Spleen (tissue), 11 donors: ENCODE measurements around the gene ZDHHC24. TPM values are rescaled to one million over a fixed set of nuclear protein-coding genes. Genes with fewer than 3 reads are reported as not detected.
A peak's percentile ranks its signal among the peaks of the same experiment; 100 is the strongest.

Experiments used
- DNase-seq: peaks from one replicate; pipeline ENCODE4 v3.0.0-alpha.2; 2020
- H3K27ac ChIP-seq, 8 donors: fragments of 200-600 bp; sonication (generic) in 7 of 8; 1 replicate in 4 of 8; 2 replicates in 4 of 8; pipeline versions ENCODE4 v1.5.0 to v1.8.0; 2016 to 2021; ENCODE audit warnings: inconsistent platforms in 4 of 8, mild to moderate bottlenecking in 4 of 8, moderate library complexity in 1 of 8
- H3K27me3 ChIP-seq, 7 donors: fragments of 200-600 bp; sonication (generic) in 6 of 7; replicated peaks in 1 of 7; 1 replicate in 4 of 7; 2 replicates in 3 of 7; pipeline versions ENCODE4 v1.5.0 to v1.8.0; 2016 to 2021; ENCODE audit warnings: inconsistent platforms in 3 of 7, mild to moderate bottlenecking in 1 of 7
- H3K36me3 ChIP-seq, 6 donors: fragments of 200-600 bp; sonication (generic) in 5 of 6; 1 replicate in 4 of 6; 2 replicates in 2 of 6; pipeline versions ENCODE4 v1.5.0 to v1.8.0; 2016 to 2021; ENCODE audit warnings: inconsistent platforms in 2 of 6
- H3K4me1 ChIP-seq, 6 donors: fragments of 200-600 bp; sonication (generic) in 5 of 6; 1 replicate in 3 of 6; 2 replicates in 3 of 6; pipeline versions ENCODE4 v1.5.0 to v1.8.0; 2016 to 2021; ENCODE audit warnings: inconsistent platforms in 3 of 6
- H3K4me3 ChIP-seq, 8 donors: fragments of 200-600 bp; sonication (generic) in 7 of 8; 1 replicate in 4 of 8; 2 replicates in 4 of 8; pipeline versions ENCODE4 v1.5.0 to v1.8.0; 2016 to 2021; ENCODE audit warnings: inconsistent platforms in 4 of 8, mild to moderate bottlenecking in 4 of 8, moderate library complexity in 2 of 8
- H3K9me3 ChIP-seq, 8 donors: fragments of 200-600 bp; sonication (generic) in 7 of 8; 1 replicate in 4 of 8; 2 replicates in 4 of 8; pipeline versions ENCODE4 v1.5.0 to v1.8.0; 2016 to 2021; ENCODE audit warnings: inconsistent platforms in 4 of 8
- CTCF ChIP-seq, 11 experiments: fragments of 200-600 bp in 7 of 11; fragments of 450-650 bp in 4 of 11; sonication (generic) in 4 of 11; IDR thresholded peaks in 8 of 11; conservative IDR thresholded peaks in 3 of 11; 1 replicate in 7 of 11; 2 replicates in 4 of 11; pipeline versions ENCODE4 v1.4.0 to v1.8.0; 2016 to 2021; ENCODE audit warnings: antibody characterized with exemption in 11 of 11, inconsistent platforms in 4 of 11, mild to moderate bottlenecking in 1 of 11
- POLR2A ChIP-seq, 3 donors: fragments of 450-650 bp; IDR thresholded peaks; one replicate each; pipeline ENCODE4 v1.5.1; 2017; ENCODE audit warnings: antibody characterized with exemption in 3 of 3, mild to moderate bottlenecking in 1 of 3
- POLR2AphosphoS5 ChIP-seq, 3 donors: sonication (generic); formaldehyde crosslinking; IDR thresholded peaks; one replicate each; pipeline ENCODE4 v1.5.1; 2017; ENCODE audit warnings: antibody characterized with exemption in 3 of 3
- WGBS, 5 donors: extraction: QIAGEN DNeasy Blood & Tissue Kit in 3 of 5; methylation state at CpG; one replicate each; pipeline versions ENCODE4 v1.1.5 to v1.1.7; 2013 to 2018; 5-methylcytosine and 5-hydroxymethylcytosine counted together
- intact Hi-C: fragments of 100-400 bp; cut with DNase I; formaldehyde crosslinking; loops from one replicate; pipeline ENCODE4 v1.15.0; 2023; ENCODE audit warnings: low total_unique reads
- polyA plus RNA-seq, 3 donors: library from polyadenylated mRNA; stranded (reverse); fragments of 200-250 nt; gene quantifications; one replicate each; pipeline ENCODE4 v1.2.1, GENCODE V29; 2013
- total RNA-seq, 7 donors: library from RNA; depleted of rRNA in 3 of 7; stranded (reverse); fragments of >200 nt in 3 of 7; fragmentation: NEBNext Ultra II Directional in 4 of 7; extraction: Animal tissue kit (Norgen Biotek cat#: 25700) in 4 of 7; gene quantifications; one replicate each; pipeline versions ENCODE4 v1.1.0 to v1.2.1, GENCODE V29; 2016 to 2021
- donor health status: healthy with polysubstance abuse.
- donor health status: DM: no; HTN: no; CAD: no; lungs with moderate emphysema.
- donor health status: DM: no; HTN: no; CAD: no.
- donor health status: Bipolar disorder and iron deficiency.
- donor health status: healthy.
- donor health status: DM: no; HTN: no; CAD: no.
- donor health status: DM: yes; HTN: yes; CAD: no.

ZDHHC24 gene
- total and polyA plus RNA-seq, 10 donors, result 9.1 to 25.7 (median 21.1) TPM

- no peak overlapping the region for H3K4me3 ChIP-seq
- TF ChIP-seq POLR2AphosphoS5 (IDR thresholded peaks at IDR 0.05) (no peak), CTCF (IDR thresholded peaks at IDR 0.05 in 8 of 11, conservative IDR thresholded peaks at IDR 0.05 in 3 of 11) (no peak), POLR2A (IDR thresholded peaks at IDR 0.05) (no peak)
- 85 to 93% (median 91%) methylated on average over 5 to 9 of the region's 9 CpGs for WGBS, 5 donors
- H3K4me1 ChIP-seq, result peaks cover 4 to 11% (median 8%) of the 10 kb centered on the region in 6 donors
- no peaks in the 10 kb centered on the region for H3K9me3 ChIP-seq
- H3K36me3 ChIP-seq, result peaks cover 0 to 20% (median 0%) of the 10 kb centered on the region in 6 donors
- H3K27me3 ChIP-seq, result peaks cover 0 to 32% (median 0%) of the 10 kb centered on the region in 7 donors
- no peak overlapping the region for H3K27ac ChIP-seq
- DNase-seq, result no peak
- intact Hi-C loops, result no loop called here
Observed at GRCh38 chr11:66561975-66562248, 16.1 kb upstream of the ZDHHC24 start.

GRCh38 chr11:66561178-66561974 is 15.5 kb upstream of the ZDHHC24 start:
- Histone ChIP-seq H3K4me1 (peaks cover 4 to 11% (median 8%) of the 10 kb centered on the region in 6 donors), H3K27ac (no peak overlapping the region), H3K9me3 (no peaks in the 10 kb centered on the region), H3K4me3 (no peak overlapping the region), H3K27me3 (peaks cover 0 to 36% (median 0%) of the 10 kb centered on the region in 7 donors), H3K36me3 (peaks cover 0 to 20% (median 0%) of the 10 kb centered on the region in 6 donors)
- intact Hi-C loops, result no loop called here
- DNase-seq, result no peak
- no peak for TF ChIP-seq POLR2A (IDR thresholded peaks at IDR 0.05)
- 82 to 93% (median 90%) methylated on average over 12 to 14 of the region's 14 CpGs for WGBS, 5 donors

GRCh38 chr11:66559866-66560676 is 14.2 kb upstream of the ZDHHC24 start:
- no peak for DNase-seq
- no peak overlapping the region for H3K4me3 ChIP-seq
- intact Hi-C loops, result no loop called here
- peaks cover 0 to 12% (median 0%) of the 10 kb centered on the region in 6 donors for H3K36me3 ChIP-seq
- H3K27me3 ChIP-seq, result peaks cover 0 to 42% (median 0%) of the 10 kb centered on the region in 7 donors
- peak in 1 of 3 donors; percentile 9 for TF ChIP-seq POLR2AphosphoS5 (IDR thresholded peaks at IDR 0.05)
- no peak for TF ChIP-seq POLR2A (IDR thresholded peaks at IDR 0.05)
- TF ChIP-seq CTCF (IDR thresholded peaks at IDR 0.05 in 8 of 11, conservative IDR thresholded peaks at IDR 0.05 in 3 of 11), result no peak
- no peak overlapping the region for H3K27ac ChIP-seq
- H3K9me3 ChIP-seq, result no peaks in the 10 kb centered on the region
- H3K4me1 ChIP-seq, result peaks cover 4 to 11% (median 8%) of the 10 kb centered on the region in 6 donors
- 80 to 88% (median 82%) methylated on average over 24 to 27 of the region's 27 CpGs for WGBS, 5 donors

- peak overlapping the region in 1 of 8 donors; percentile 28 for H3K4me3 ChIP-seq
- peaks cover 4 to 11% (median 8%) of the 10 kb centered on the region in 6 donors for H3K4me1 ChIP-seq
- TF ChIP-seq POLR2AphosphoS5 (IDR thresholded peaks at IDR 0.05) (peak in 1 of 3 donors; percentile 34), CTCF (IDR thresholded peaks at IDR 0.05 in 8 of 11, conservative IDR thresholded peaks at IDR 0.05 in 3 of 11) (no peak)
- no peaks in the 10 kb centered on the region for H3K9me3 ChIP-seq
- peaks cover 0 to 7% (median 0%) of the 10 kb centered on the region in 6 donors for H3K36me3 ChIP-seq
- intact Hi-C loops, result no loop called here
- no peak for DNase-seq
- H3K27me3 ChIP-seq, result peaks cover 0 to 42% (median 0%) of the 10 kb centered on the region in 7 donors
- WGBS, 5 donors, result 17 to 36% (median 31%) methylated on average over 27 to 50 of the region's 50 CpGs
- no peak overlapping the region for H3K27ac ChIP-seq
Observed at GRCh38 chr11:66559142-66559865, 13.5 kb upstream of the ZDHHC24 start.
